Fibroblast of villous mesenchyme (primary cell): Measurements from ENCODE around the gene SORCS2. TPM values are rescaled to one million over a fixed set of nuclear protein-coding genes. Genes with fewer than 3 reads are reported as not detected.

ENCODE experiments used
- DNase-seq: peaks from one replicate; pipeline ENCODE4 v3.0.0-alpha.2; 2010; ENCODE audit warnings: low read depth
- H3K4me3 ChIP-seq: 2 replicates; pipeline ENCODE4 v1.5.1; 2011; ENCODE audit warnings: low read depth, mild to moderate bottlenecking, low read length
- total RNA-seq: library from RNA; depleted of rRNA; stranded (reverse); fragments of >200 nt; gene quantifications from 2 replicates; pipeline ENCODE4 v1.2.3, GENCODE V29; 2012
- TF ChIP-seq, protein P1 (sequence below): IDR thresholded peaks from 2 replicates; pipeline ENCODE4 v1.5.1; 2012; ENCODE audit warnings: low read depth, mild to moderate bottlenecking, low read length; ENCODE audit not compliant: insufficient read depth

The SORCS2 gene
- total RNA-seq, 1 donor: under 0.01 TPM

DNA sequence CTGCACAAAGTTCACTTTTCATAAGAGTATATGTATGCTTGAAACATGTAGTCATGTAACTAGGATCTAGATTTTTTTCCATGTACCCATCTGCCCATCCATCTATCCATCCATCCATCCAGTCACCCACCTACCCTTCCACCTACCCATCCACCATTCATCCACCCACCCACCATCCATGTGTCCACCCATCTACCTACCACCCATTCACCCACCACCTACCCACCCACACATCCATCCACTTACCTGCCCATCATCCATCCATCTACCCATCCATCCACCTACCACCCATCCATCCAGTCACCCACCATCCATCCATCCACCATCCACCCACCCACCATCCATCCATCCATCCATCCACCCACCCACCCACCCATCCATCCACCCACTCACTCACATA, 364.2 kb downstream of the SORCS2 start:
- no peak for DNase-seq
- no peak overlapping the region for H3K4me3 ChIP-seq
- TF ChIP-seq, protein P1, sequence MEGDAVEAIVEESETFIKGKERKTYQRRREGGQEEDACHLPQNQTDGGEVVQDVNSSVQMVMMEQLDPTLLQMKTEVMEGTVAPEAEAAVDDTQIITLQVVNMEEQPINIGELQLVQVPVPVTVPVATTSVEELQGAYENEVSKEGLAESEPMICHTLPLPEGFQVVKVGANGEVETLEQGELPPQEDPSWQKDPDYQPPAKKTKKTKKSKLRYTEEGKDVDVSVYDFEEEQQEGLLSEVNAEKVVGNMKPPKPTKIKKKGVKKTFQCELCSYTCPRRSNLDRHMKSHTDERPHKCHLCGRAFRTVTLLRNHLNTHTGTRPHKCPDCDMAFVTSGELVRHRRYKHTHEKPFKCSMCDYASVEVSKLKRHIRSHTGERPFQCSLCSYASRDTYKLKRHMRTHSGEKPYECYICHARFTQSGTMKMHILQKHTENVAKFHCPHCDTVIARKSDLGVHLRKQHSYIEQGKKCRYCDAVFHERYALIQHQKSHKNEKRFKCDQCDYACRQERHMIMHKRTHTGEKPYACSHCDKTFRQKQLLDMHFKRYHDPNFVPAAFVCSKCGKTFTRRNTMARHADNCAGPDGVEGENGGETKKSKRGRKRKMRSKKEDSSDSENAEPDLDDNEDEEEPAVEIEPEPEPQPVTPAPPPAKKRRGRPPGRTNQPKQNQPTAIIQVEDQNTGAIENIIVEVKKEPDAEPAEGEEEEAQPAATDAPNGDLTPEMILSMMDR: no peak

DNA sequence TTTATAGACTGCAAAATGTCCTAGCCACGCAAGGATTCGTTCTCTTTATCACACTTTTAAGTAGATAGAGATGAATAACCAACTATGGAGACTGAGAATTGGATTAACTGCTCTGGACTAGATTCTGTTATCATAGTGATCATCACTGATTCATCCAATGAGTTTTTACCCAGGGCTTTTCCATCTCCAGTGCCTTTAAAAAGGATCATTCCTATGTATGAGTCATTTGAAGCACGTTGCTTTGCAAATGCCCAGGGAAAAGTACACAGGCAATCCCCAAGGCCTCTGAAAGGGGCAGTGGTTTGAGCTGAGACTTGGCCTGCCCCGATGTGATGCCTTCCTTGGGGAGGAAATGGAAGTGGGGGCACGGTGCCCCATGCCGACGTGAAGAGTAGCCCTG, 365.1 kb downstream of the SORCS2 start:
- TF ChIP-seq, protein P1: no peak
- H3K4me3 ChIP-seq: no peak overlapping the region
- peak; percentile 55 for DNase-seq

DNA sequence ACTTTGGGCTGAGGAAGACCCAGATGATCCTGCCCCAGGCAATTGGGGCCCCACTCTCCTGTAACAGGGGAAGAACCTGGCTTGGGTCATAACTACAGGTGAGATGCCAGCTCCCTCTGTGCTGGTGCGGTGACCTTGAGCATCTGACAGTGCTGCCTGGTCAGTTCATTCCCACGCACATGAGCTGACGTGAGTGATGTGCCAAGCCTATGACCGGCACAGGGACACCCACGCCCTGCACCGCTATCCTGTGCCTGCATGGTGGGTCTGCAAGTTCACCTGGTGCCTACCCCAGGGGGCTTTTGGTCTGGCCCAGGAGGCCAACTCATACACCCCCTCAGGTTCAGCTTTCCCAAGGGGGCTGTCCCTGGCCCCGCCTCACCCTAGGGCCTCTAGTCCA, 366.1 kb downstream of the SORCS2 start:
- no peak overlapping the region for H3K4me3 ChIP-seq
- TF ChIP-seq, protein P1: no peak
- no peak for DNase-seq

DNA sequence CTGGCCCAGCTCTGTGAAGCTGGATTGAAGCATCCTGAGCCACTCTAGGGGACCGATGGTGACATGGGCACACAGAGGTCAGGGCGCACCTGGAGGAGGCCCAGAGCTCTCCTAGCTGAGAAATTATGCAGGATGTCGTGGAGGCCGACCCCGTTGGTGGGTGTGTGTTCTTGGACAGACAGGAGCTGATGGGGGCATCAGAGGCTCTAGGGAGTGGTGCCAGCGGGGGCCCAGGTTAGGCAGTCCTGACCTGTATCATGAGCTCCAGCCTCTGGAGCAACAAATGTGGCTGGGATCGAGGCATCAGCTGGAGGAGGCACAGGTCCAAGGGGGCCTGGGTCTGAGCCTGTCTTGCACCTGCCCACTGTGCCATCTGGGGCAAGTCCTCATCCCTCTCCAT, 367.0 kb downstream of the SORCS2 start:
- TF ChIP-seq, protein P1: no peak
- no peak overlapping the region for H3K4me3 ChIP-seq
- no peak for DNase-seq

DNA sequence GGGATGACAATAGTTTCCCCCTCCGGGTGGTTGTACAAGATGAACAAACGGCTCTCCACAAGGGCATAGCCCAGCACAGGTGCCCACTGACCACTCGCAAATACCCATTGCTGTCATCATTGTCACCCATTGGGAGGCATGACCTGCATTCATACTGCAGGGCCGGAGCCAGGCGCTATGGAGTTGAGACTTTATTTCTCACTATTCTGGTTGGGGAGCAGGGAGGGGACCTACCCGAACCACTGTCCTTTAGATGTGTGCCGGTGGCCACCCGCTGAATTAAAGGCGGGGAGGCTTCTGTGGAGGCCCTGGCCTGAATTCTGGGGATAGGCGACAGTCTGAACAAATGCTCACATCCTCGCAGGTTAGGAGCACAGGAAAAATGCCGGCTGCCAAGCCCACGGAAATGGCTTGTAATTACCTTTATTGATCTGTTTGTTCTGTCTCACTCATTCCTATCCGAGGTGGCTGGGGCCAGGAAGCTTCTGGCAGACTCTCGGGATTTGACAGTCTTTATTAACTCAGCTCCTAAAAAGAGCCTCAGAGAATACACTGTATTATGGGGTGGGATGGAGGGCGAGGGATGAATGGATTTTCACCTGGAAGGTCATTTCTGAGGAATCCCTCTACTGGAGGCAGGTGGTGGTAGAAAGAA, 367.5 kb downstream of the SORCS2 start:
- H3K4me3 ChIP-seq: no peak overlapping the region
- no peak for DNase-seq

DNA sequence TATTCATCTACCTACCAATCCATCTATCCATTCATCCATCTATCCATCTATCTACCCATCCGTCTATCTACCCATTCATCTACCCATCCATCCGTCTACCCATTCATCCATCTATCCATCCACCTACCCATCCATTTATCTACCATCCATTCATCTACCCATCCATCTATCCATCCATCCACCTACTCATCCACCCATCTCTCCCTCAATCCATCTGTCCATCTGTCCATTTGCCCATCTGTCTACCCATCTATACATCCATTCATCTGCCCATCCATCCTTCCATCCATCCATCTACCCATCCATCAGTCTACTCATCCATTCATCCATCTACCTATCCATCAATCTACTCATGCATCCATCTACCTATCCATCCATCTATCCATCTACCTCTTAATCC, 369.2 kb downstream of the SORCS2 start:
- H3K4me3 ChIP-seq: no peak overlapping the region
- DNase-seq: no peak
- TF ChIP-seq, protein P1: no peak

More for the DNA sequence above, 367.5 kb downstream of the SORCS2 start:
- TF ChIP-seq, protein P1: no peak

DNA sequence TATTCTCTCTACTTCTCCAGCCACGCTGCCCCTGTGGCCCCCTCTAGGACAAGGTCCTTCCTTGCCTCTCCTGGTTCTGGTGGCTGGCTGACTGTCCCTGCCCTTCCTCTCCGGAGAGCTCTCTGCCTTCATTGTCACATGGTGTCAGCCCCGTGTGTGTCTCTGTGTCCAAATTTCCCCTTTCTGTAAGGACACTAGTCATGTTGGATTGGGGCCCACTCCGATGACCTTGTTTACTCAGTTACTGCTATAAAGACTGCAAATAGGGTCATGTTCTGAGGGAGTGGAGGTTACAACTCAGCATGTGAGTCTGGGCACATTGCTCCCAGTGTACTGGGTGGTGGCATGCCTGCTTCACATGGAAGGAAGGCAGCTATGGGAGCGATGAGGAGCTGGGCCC, 371.9 kb downstream of the SORCS2 start:
- H3K4me3 ChIP-seq: no peak overlapping the region
- TF ChIP-seq, protein P1: no peak
- DNase-seq: no peak
